ENCODE measurements around the gene CEP44.

GRCh38 chr4:174274436-174274835, 9.3 kb upstream of the CEP44 start:
- TF ChIP-seq, protein P1, sequence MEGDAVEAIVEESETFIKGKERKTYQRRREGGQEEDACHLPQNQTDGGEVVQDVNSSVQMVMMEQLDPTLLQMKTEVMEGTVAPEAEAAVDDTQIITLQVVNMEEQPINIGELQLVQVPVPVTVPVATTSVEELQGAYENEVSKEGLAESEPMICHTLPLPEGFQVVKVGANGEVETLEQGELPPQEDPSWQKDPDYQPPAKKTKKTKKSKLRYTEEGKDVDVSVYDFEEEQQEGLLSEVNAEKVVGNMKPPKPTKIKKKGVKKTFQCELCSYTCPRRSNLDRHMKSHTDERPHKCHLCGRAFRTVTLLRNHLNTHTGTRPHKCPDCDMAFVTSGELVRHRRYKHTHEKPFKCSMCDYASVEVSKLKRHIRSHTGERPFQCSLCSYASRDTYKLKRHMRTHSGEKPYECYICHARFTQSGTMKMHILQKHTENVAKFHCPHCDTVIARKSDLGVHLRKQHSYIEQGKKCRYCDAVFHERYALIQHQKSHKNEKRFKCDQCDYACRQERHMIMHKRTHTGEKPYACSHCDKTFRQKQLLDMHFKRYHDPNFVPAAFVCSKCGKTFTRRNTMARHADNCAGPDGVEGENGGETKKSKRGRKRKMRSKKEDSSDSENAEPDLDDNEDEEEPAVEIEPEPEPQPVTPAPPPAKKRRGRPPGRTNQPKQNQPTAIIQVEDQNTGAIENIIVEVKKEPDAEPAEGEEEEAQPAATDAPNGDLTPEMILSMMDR (IDR thresholded peaks at IDR 0.05) = no peak
- no peak for TF ChIP-seq POLR2A (IDR thresholded peaks at IDR 0.05)

Data from thyroid gland (tissue), 4 donors.